Measurements from ENCODE around the gene CLSTN2.

The CLSTN2 gene

GRCh38 chr3:140031170-140031569 is 96.2 kb downstream of the CLSTN2 start:
- peaks cover 10% of the 10 kb centered on the region for H3K27me3 Mint-ChIP-seq
- H3K27ac Mint-ChIP-seq: no peak overlapping the region
- DNase-seq: no peak
- H3K4me1 Mint-ChIP-seq: no peaks in the 10 kb centered on the region
- CTCF ChIA-PET: no interaction called here
- no peaks in the 10 kb centered on the region for H3K36me3 Mint-ChIP-seq
- H3K4me3 Mint-ChIP-seq: no peak overlapping the region
- H3K9me3 Mint-ChIP-seq: no peaks in the 10 kb centered on the region

DNA sequence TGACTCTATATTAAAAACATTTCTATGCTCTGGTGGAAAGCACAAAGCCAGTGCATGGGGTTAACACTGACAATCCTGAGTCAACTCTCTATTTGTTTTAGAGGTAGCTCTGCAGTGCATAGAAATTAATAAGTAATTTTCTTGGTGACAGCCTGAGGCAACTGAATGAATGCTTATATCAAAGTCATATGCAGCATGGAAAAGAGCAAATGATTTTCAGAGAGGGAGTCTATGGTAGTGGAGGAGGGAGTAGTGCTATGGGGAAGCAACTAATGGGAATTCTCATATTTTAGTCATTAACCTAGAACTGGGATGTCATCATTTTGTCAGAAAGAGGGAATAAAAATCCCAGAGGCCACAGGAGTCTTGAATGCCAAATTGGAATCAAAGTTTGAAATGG is 99.1 kb downstream of the CLSTN2 start:
- DNase-seq: no peak
- H3K36me3 Mint-ChIP-seq: no peaks in the 10 kb centered on the region
- no peaks in the 10 kb centered on the region for H3K4me1 Mint-ChIP-seq

GRCh38 chr3:140035871-140036270 is 100.9 kb downstream of the CLSTN2 start:
- CTCF ChIA-PET: no interaction called here
- peaks cover 6% of the 10 kb centered on the region for H3K27me3 Mint-ChIP-seq
- H3K27ac Mint-ChIP-seq: no peak overlapping the region
- DNase-seq: no peak
- H3K9me3 Mint-ChIP-seq: no peaks in the 10 kb centered on the region
- H3K4me3 Mint-ChIP-seq: no peak overlapping the region
- H3K36me3 Mint-ChIP-seq: no peaks in the 10 kb centered on the region
- no peaks in the 10 kb centered on the region for H3K4me1 Mint-ChIP-seq

More for the DNA sequence above, 99.1 kb downstream of the CLSTN2 start:
- Mint-ChIP-seq H3K27me3 (peaks cover 6% of the 10 kb centered on the region), H3K9me3 (no peaks in the 10 kb centered on the region), H3K4me3 (no peak overlapping the region), H3K27ac (no peak overlapping the region)
- CTCF ChIA-PET: no interaction called here

DNA sequence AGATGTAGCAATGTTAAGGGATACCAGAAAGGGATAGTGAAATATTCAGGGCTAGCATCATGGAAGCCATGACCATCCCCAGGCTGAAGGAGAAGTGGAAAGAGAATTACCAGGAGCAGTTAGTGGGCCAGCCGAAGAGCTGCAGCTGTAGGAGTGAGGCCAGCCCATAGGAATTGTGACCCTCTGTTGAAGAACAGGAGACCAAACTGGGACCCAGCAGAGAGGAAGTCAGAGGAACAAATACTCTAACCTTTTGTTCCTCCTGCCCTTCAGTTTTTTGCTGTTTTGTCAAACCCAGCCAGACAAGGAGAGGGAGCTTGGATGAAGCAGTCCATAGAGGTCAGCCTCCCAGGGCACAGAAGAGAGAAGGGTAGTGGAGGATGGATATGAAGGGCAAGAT is 115.4 kb downstream of the CLSTN2 start:
- CTCF ChIA-PET: no interaction called here
- Mint-ChIP-seq H3K27me3 (no peaks in the 10 kb centered on the region), H3K27ac (no peak overlapping the region), H3K9me3 (no peaks in the 10 kb centered on the region), H3K36me3 (no peaks in the 10 kb centered on the region), H3K4me1 (no peaks in the 10 kb centered on the region), H3K4me3 (no peak overlapping the region)
- DNase-seq: no peak

GRCh38 chr3:140051019-140051957 is 116.3 kb downstream of the CLSTN2 start:
- Mint-ChIP-seq H3K36me3 (no peaks in the 10 kb centered on the region), H3K27ac (no peak overlapping the region), H3K27me3 (no peaks in the 10 kb centered on the region), H3K4me3 (no peak overlapping the region), H3K9me3 (no peaks in the 10 kb centered on the region), H3K4me1 (no peaks in the 10 kb centered on the region)
- no peak for DNase-seq
- CTCF ChIA-PET: interaction anchor here (1.2 kb wide), 1 partner anchor 12 kb away, joined by 3 read pairs; no protein-coding TSS in a partner anchor

DNA sequence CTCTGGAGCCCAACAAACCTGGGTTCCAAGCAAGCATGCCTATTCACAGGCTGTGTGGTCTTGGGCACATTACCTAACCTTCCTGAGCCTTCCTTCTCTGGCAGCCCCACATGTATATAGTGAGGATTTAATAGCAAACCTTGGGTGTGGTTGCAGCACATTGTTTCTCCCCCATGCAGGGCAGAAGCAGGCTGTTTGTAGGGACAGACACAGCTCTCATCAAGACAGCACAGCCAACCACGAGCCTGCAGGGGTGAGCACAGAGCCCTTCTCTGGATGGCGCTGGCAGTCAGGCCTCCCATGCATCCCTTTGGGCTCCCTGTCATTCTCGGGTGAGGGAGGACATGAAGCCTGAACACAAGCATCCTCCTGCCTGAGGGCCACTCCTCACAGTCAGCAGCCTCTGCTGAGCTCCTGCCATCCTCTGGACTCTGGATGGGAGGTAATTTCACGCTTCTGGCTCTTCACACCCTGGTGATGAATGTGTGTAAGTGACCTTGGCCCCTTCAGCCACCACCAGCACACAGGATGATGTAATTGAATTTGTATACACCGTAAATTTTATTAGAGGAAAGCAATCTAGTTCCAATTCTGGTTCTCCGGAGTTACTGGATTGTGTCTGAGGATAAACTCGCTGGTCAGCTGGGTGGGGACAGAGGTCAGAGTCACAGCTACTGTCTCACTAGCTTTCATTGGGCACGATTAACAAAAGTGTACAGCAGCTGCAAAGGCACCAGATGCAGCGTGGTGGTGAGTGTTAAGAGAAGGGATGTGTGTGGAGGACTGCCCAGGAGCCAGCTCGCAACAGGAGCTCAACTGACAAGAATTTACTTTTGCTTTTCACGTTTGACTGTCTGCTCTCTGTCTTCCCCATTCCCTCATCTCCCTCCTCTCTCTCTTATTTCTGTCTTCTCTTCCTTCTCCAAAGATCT is 118.1 kb downstream of the CLSTN2 start:
- Mint-ChIP-seq H3K27me3 (no peaks in the 10 kb centered on the region), H3K36me3 (no peaks in the 10 kb centered on the region), H3K9me3 (no peaks in the 10 kb centered on the region), H3K27ac (no peak overlapping the region), H3K4me3 (no peak overlapping the region), H3K4me1 (no peaks in the 10 kb centered on the region)
- no peak for DNase-seq
- CTCF ChIA-PET: interaction anchor here (1.2 kb wide), 1 partner anchor 10 kb away, joined by 3 read pairs; no protein-coding TSS in a partner anchor

DNA sequence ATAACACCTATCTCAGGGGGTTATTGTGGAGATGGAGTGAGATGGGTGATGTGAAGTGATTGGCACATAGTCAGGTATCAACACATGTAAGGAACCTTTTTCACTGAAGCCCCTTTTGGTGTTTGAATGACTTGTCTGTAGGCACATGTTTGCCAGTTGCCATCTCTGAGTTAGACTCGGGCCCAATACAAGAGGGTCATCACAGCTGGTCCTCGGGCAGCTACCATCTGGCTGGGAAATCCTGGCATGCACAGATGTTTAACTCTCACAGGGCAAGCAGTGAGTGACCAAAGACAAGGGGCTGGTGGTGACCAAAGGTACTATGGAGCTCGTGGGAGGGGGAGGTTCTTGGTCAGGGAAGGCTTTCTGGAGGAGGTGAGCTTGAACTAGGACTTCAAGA is 118.8 kb downstream of the CLSTN2 start:
- Mint-ChIP-seq H3K9me3 (no peaks in the 10 kb centered on the region), H3K27ac (no peak overlapping the region), H3K36me3 (no peaks in the 10 kb centered on the region), H3K4me3 (no peak overlapping the region), H3K4me1 (no peaks in the 10 kb centered on the region), H3K27me3 (no peaks in the 10 kb centered on the region)
- CTCF ChIA-PET: no interaction called here
- no peak for DNase-seq

DNA sequence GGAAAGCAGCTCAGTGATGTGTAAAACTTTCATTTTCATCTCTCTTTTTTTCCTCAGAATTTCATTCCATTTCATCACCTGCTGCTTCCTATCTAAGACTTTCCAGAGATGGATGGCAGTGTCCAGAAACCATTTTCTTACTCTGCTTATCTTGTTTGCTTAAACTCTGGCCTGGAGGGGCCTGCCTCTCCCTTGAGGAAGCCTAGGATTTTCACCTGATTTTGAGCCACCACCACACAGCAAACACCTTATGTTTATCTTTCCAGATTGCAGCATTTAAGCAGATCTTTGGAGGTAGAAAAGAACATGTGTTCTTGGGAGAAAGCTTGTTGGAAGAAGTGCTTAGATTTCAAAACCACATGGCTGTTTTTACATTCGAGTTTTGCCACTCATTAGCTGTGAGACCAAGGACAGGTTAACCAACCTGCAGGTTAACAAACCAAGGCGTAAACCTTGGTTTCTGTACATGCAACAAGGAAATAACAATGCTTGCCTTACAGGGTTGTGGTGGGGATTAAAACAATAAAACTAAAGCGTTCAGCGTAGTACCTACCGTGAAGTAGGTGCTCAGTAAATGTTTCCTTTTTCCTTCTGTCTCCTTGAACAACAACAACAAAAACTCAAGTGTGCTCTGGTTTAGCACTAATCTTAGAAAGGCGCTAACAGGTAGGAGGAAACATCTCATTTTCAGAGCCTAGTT is 120.3 kb downstream of the CLSTN2 start:
- CTCF ChIA-PET: no interaction called here
- H3K9me3 Mint-ChIP-seq: no peaks in the 10 kb centered on the region
- no peak overlapping the region for H3K27ac Mint-ChIP-seq
- no peaks in the 10 kb centered on the region for H3K4me1 Mint-ChIP-seq
- H3K27me3 Mint-ChIP-seq: no peaks in the 10 kb centered on the region
- no peak overlapping the region for H3K4me3 Mint-ChIP-seq
- no peaks in the 10 kb centered on the region for H3K36me3 Mint-ChIP-seq
- no peak for DNase-seq

DNA sequence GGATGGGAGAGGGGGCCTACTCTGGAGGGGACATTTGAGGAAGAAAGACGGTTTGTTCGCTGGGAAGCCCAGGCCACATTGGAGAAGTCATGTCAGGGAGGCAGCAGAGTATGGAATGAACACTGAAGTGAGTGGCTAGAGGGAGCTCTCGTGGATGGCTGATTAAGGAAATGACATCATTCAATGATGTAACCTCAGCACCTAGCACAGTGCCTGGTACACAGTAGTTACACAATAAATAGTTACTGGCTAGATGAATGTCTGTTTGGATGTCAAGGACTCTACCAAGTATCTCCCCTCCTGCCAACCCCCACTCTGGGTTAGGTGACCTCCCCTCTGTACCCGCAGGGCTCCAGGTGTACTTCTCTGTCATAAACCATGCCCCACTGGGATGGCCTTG is 121.1 kb downstream of the CLSTN2 start:
- H3K4me3 Mint-ChIP-seq: no peak overlapping the region
- DNase-seq: no peak
- H3K36me3 Mint-ChIP-seq: no peaks in the 10 kb centered on the region
- CTCF ChIA-PET: no interaction called here
- no peaks in the 10 kb centered on the region for H3K27me3 Mint-ChIP-seq
- H3K27ac Mint-ChIP-seq: no peak overlapping the region
- no peaks in the 10 kb centered on the region for H3K9me3 Mint-ChIP-seq
- no peaks in the 10 kb centered on the region for H3K4me1 Mint-ChIP-seq

DNA sequence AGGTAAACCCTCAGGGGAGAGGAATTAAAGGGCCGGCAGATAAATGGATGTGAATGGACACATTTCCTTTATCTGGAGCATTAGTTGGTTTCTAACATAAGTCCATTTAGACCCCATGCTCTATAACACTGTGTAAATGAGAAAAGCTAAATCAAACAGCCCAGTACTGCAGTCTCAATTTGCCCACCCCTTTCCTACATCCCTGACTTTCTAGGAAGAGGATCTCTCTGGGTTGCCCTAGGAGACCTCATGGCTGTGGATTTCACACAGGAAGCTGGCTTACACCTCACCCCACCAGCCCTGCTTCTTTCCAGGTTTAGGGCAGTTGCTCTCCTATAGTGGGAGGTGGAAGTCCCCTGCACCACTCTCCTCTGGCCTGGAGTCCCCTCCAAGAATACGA is 126.2 kb downstream of the CLSTN2 start:
- H3K4me3 Mint-ChIP-seq: no peak overlapping the region
- no peaks in the 10 kb centered on the region for H3K9me3 Mint-ChIP-seq
- CTCF ChIA-PET: no interaction called here
- no peak for DNase-seq
- no peaks in the 10 kb centered on the region for H3K27me3 Mint-ChIP-seq
- H3K27ac Mint-ChIP-seq: no peak overlapping the region
- no peaks in the 10 kb centered on the region for H3K36me3 Mint-ChIP-seq
- no peaks in the 10 kb centered on the region for H3K4me1 Mint-ChIP-seq

- CTCF ChIA-PET: interaction anchor here (0.6 kb wide), 1 partner anchor 10 kb away, joined by 3 read pairs; no protein-coding TSS in a partner anchor
- DNase-seq: no peak
Observed at GRCh38 chr3:140062461-140062860, 127.5 kb downstream of the CLSTN2 start.

DNA sequence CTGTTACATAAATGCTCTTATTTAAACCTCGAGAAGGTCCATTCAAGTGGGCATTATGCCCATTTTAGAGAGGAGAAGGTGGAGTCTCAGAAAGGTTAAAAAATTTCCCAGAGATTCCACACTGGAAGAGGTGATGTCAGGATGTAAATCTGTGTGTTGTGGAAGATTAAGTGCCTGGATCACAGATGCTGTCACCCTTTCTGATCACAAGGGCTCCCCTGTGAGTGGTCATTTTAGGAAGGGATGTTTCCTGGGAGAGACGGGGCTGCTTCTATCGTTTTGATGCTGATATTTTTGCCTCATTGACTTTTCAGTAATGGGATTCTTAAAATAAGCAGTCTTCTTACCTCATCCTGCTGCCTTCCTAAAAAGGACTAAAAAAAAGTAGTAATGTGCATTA is 132.5 kb downstream of the CLSTN2 start:
- CTCF ChIA-PET: no interaction called here
- Mint-ChIP-seq H3K27me3 (no peaks in the 10 kb centered on the region), H3K36me3 (no peaks in the 10 kb centered on the region), H3K27ac (no peak overlapping the region), H3K4me1 (no peaks in the 10 kb centered on the region), H3K9me3 (no peaks in the 10 kb centered on the region), H3K4me3 (no peak overlapping the region)
- no peak for DNase-seq

More at GRCh38 chr3:140062461-140062860, 127.5 kb downstream of the CLSTN2 start:
- H3K4me1 Mint-ChIP-seq: no peaks in the 10 kb centered on the region
- no peak overlapping the region for H3K4me3 Mint-ChIP-seq
- no peak overlapping the region for H3K27ac Mint-ChIP-seq
- H3K27me3 Mint-ChIP-seq: no peaks in the 10 kb centered on the region
- no peaks in the 10 kb centered on the region for H3K9me3 Mint-ChIP-seq
- H3K36me3 Mint-ChIP-seq: no peaks in the 10 kb centered on the region

DNA sequence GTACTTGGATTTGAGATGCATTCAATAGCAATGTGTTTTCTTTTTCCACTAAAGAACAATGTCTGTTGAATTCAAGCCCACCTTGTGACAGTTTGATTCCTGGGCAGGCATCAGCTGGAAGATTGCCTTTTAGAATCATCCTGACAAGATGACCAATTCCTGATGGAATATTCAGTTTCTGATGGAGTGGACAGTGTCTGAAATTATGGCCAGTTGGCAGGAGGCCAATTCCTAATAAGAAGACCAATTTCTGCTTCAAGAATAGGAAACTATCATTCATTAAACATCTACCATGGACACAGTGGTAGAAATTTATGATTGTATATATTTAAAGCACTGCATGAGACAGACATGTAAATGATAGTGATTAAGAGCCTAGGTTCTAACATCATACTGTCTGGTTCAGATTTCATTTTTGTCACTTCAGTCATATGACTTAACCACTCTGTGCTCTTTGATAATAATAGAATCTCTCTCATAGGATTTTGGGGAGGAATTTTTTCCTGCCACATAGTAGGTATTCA is 133.6 kb downstream of the CLSTN2 start:
- H3K9me3 Mint-ChIP-seq: no peaks in the 10 kb centered on the region
- DNase-seq: no peak
- H3K4me3 Mint-ChIP-seq: no peak overlapping the region
- H3K36me3 Mint-ChIP-seq: no peaks in the 10 kb centered on the region
- H3K27me3 Mint-ChIP-seq: no peaks in the 10 kb centered on the region
- CTCF ChIA-PET: no interaction called here
- no peak overlapping the region for H3K27ac Mint-ChIP-seq
- H3K4me1 Mint-ChIP-seq: no peaks in the 10 kb centered on the region

All from activated naive CD4-positive, alpha-beta T cell treated with anti-CD3 and anti-CD28 coated beads, Interleukin-2, amount 10 ng/mL, durations not matched to agents 7 days and 5 days (primary cell).